H1 (cell line): ENCODE data around the gene STK32C. TPM values are rescaled to one million over a fixed set of nuclear protein-coding genes. Genes with fewer than 3 reads are reported as not detected.

Experiments used
- BACH1 ChIP-seq: IDR thresholded peaks from 2 replicates; pipeline ENCODE4 v1.6.1; 2012; ENCODE audit warnings: low read length, improper control_type of control experiment
- CREB1 ChIP-seq: IDR thresholded peaks from 2 replicates; pipeline ENCODE4 v1.6.1; 2012; ENCODE audit warnings: inconsistent platforms
- SUZ12 ChIP-seq: fragments of 200-600 bp; sonication (generic); IDR thresholded peaks from 2 replicates; pipeline ENCODE4 v1.6.1; 2012; ENCODE audit warnings: mild to moderate bottlenecking, inconsistent platforms, low read length, moderate library complexity, mixed read lengths
- polyA plus RNA-seq, 7 experiments: library from polyadenylated mRNA; depleted of rRNA in 3 of 7; stranded (reverse) in 5 of 7; unstranded in 2 of 7; fragments of >200 nt in 5 of 7; fragments of 200-250 nt in 2 of 7; gene quantifications; 1 replicate in 5 of 7; 2 replicates in 1 of 7; 4 replicates in 1 of 7; pipeline versions ENCODE4 v1.2.1 to v1.2.3, GENCODE V29; 2011 to 2013; ENCODE audit warnings: missing spikeins in 2 of 7, mixed read lengths in 2 of 7
- total RNA-seq: library from RNA; stranded (reverse); fragmentation: NEBNext Ultra II Directional; extraction: Animal tissue kit (Norgen Biotek cat#: 25700); gene quantifications from 2 replicates; pipeline ENCODE4 v1.2.1, GENCODE V29; 2021

Gene STK32C
- total and polyA plus RNA-seq, 2 of the 8 experiments (the other 6 are each of a cell fraction or from before 2014, with no cell fraction given), result 10.6 to 15.6 TPM

GRCh38 chr10:132350946-132351345 lies 43.2 kb upstream of the STK32C start (continued):
- TF ChIP-seq CREB1 (no peak), SUZ12 (no peak), BACH1 (no peak)
